Trophoblast cell (in vitro differentiated cells and primary cell): ENCODE results near the gene FAM13C.

Experiments used
- DNase-seq, 2 donors: peaks; one replicate each; pipeline ENCODE4 v3.0.0-alpha.2; 2016
- H2AFZ ChIP-seq: 2 replicates; pipeline ENCODE4 v1.6.1; 2013; ENCODE audit warnings: low read length, moderate library complexity, mild to moderate bottlenecking; ENCODE audit not compliant: insufficient read depth, poor library complexity
- H2AK5ac ChIP-seq: 2 replicates; pipeline ENCODE4 v1.6.1; 2013; ENCODE audit warnings: mild to moderate bottlenecking, low read length
- H2BK120ac ChIP-seq: 2 replicates; pipeline ENCODE4 v1.6.1; 2013; ENCODE audit warnings: low read length, mild to moderate bottlenecking, moderate library complexity; ENCODE audit not compliant: insufficient read depth, poor library complexity
- H2BK12ac ChIP-seq: 2 replicates; pipeline ENCODE4 v1.6.1; 2013; ENCODE audit warnings: mild to moderate bottlenecking, low read length, moderate library complexity
- H2BK5ac ChIP-seq: 2 replicates; pipeline ENCODE4 v1.6.1; 2013; ENCODE audit warnings: low read length, low read depth, moderate library complexity, mild to moderate bottlenecking; ENCODE audit not compliant: poor library complexity
- H3K14ac ChIP-seq: 2 replicates; pipeline ENCODE4 v1.6.1; 2013; ENCODE audit warnings: mild to moderate bottlenecking, low read length
- H3K18ac ChIP-seq: 2 replicates; pipeline ENCODE4 v1.6.1; 2013; ENCODE audit warnings: mild to moderate bottlenecking, low read length
- H3K23ac ChIP-seq: 2 replicates; pipeline ENCODE4 v1.6.1; 2013; ENCODE audit warnings: low read length
- H3K27ac ChIP-seq: 2 replicates; pipeline ENCODE4 v1.5.1; 2013; ENCODE audit warnings: low read depth, mild to moderate bottlenecking, inconsistent platforms, low read length, moderate library complexity
- H3K27me3 ChIP-seq: 2 replicates; pipeline ENCODE4 v1.6.1; 2013; ENCODE audit warnings: inconsistent platforms, mild to moderate bottlenecking, low read length, moderate library complexity; ENCODE audit not compliant: insufficient read depth
- H3K36me3 ChIP-seq, 2 experiments: 1 replicate in 1 of 2; 2 replicates in 1 of 2; pipeline ENCODE4 v1.6.1; 2013; ENCODE audit warnings: low read length in 2 of 2, mild to moderate bottlenecking in 2 of 2, moderate library complexity in 1 of 2; ENCODE audit not compliant: insufficient read depth in 2 of 2, control insufficient read depth in 1 of 2
- H3K4ac ChIP-seq: 2 replicates; pipeline ENCODE4 v1.6.1; 2013; ENCODE audit warnings: low read depth, mild to moderate bottlenecking, low read length, moderate library complexity
- H3K4me1 ChIP-seq, 2 experiments: 1 replicate in 1 of 2; 2 replicates in 1 of 2; pipeline ENCODE4 v1.6.1; 2013; ENCODE audit warnings: low read length in 2 of 2, mild to moderate bottlenecking in 2 of 2, moderate library complexity in 1 of 2; ENCODE audit not compliant: insufficient read depth in 2 of 2, control insufficient read depth in 1 of 2
- H3K4me2 ChIP-seq: 2 replicates; pipeline ENCODE4 v1.6.1; 2013; ENCODE audit warnings: inconsistent platforms, mild to moderate bottlenecking, low read length, moderate library complexity
- H3K4me3 ChIP-seq: 2 replicates; pipeline ENCODE4 v1.5.1; 2013; ENCODE audit warnings: mild to moderate bottlenecking, low read depth, low read length, inconsistent platforms
- H3K79me1 ChIP-seq: one replicate; pipeline ENCODE4 v1.6.1; 2013; ENCODE audit warnings: low read length
- H3K79me2 ChIP-seq: 2 replicates; pipeline ENCODE4 v1.6.1; 2013; ENCODE audit warnings: low read length, mild to moderate bottlenecking; ENCODE audit not compliant: control insufficient read depth, insufficient read depth, poor library complexity
- H3K9ac ChIP-seq: 2 replicates; pipeline ENCODE4 v1.6.1; 2013; ENCODE audit warnings: mild to moderate bottlenecking, low read length
- H3K9me3 ChIP-seq: 2 replicates; pipeline ENCODE4 v1.6.1; 2013; ENCODE audit warnings: low read depth, mild to moderate bottlenecking, control low read depth, inconsistent platforms, low read length; ENCODE audit not compliant: insufficient read depth
- H4K12ac ChIP-seq: 2 replicates; pipeline ENCODE4 v1.6.1; 2013; ENCODE audit warnings: low read depth, mild to moderate bottlenecking, low read length, moderate library complexity
- H4K8ac ChIP-seq: 2 replicates; pipeline ENCODE4 v1.6.1; 2013; ENCODE audit warnings: low read depth, mild to moderate bottlenecking, low read length, moderate library complexity
- H4K91ac ChIP-seq: one replicate; pipeline ENCODE4 v1.6.1; 2013; ENCODE audit warnings: low read depth, mild to moderate bottlenecking, low read length, moderate library complexity
- WGBS: extraction: QIAGEN DNeasy Blood & Tissue Kit; methylation state at CpG from one replicate; pipeline ENCODE4 v1.1.7; 2013; ENCODE audit warnings: missing lambda C conversion rate; ENCODE audit not compliant: insufficient read length, insufficient coverage; ENCODE audit errors: extremely low coverage; 5-methylcytosine and 5-hydroxymethylcytosine counted together

FAM13C gene

GRCh38 chr10:59358576-59358975 lies 3.8 kb downstream of the FAM13C start:
- no peak for DNase-seq
- H3K79me2 ChIP-seq = no peaks in the 10 kb centered on the region
- H3K14ac ChIP-seq = no peak overlapping the region
- H3K4me2 ChIP-seq = no peak overlapping the region
- H3K9ac ChIP-seq = no peak overlapping the region
- no peaks in the 10 kb centered on the region for H3K9me3 ChIP-seq
- no peak overlapping the region for H2AFZ ChIP-seq
- no peak overlapping the region for H2BK120ac ChIP-seq
- H3K79me1 ChIP-seq = no peaks in the 10 kb centered on the region
- no peak overlapping the region for H4K12ac ChIP-seq
- no peak overlapping the region for H2BK12ac ChIP-seq
- H3K27ac ChIP-seq = no peak overlapping the region
- no peak overlapping the region for H4K91ac ChIP-seq
- peaks cover 1% of the 10 kb centered on the region for H3K27me3 ChIP-seq
- H4K8ac ChIP-seq = no peak overlapping the region
- no peak overlapping the region for H3K4me3 ChIP-seq
- H2AK5ac ChIP-seq = no peak overlapping the region
- peaks cover 5 to 8% of the 10 kb centered on the region in 2 experiments for H3K4me1 ChIP-seq
- H3K18ac ChIP-seq = no peak overlapping the region
- no peak overlapping the region for H2BK5ac ChIP-seq
- H3K36me3 ChIP-seq = no peaks in the 10 kb centered on the region
- H3K23ac ChIP-seq = no peak overlapping the region
- H3K4ac ChIP-seq = no peak overlapping the region

GRCh38 chr10:59354434-59354833 lies 7.9 kb downstream of the FAM13C start:
- no peaks in the 10 kb centered on the region for H3K79me2 ChIP-seq
- no peak overlapping the region for H3K4ac ChIP-seq
- no peak overlapping the region for H4K12ac ChIP-seq
- H3K27me3 ChIP-seq = no peaks in the 10 kb centered on the region
- H3K9ac ChIP-seq = no peak overlapping the region
- no peak overlapping the region for H2BK120ac ChIP-seq
- H3K79me1 ChIP-seq = no peaks in the 10 kb centered on the region
- H3K27ac ChIP-seq = no peak overlapping the region
- no peak overlapping the region for H3K4me3 ChIP-seq
- H3K23ac ChIP-seq = no peak overlapping the region
- no peak overlapping the region for H2AK5ac ChIP-seq
- H3K4me2 ChIP-seq = no peak overlapping the region
- H3K9me3 ChIP-seq = no peaks in the 10 kb centered on the region
- no peak overlapping the region for H4K91ac ChIP-seq
- no peak overlapping the region for H2BK12ac ChIP-seq
- H2AFZ ChIP-seq = no peak overlapping the region
- H3K18ac ChIP-seq = no peak overlapping the region
- no peak overlapping the region for H3K14ac ChIP-seq
- no peaks in the 10 kb centered on the region for H3K36me3 ChIP-seq
- H4K8ac ChIP-seq = no peak overlapping the region
- H2BK5ac ChIP-seq = no peak overlapping the region
- DNase-seq = no peak
- H3K4me1 ChIP-seq = no peaks in the 10 kb centered on the region

- no peak overlapping the region for H2AFZ ChIP-seq
- no peak overlapping the region for H4K8ac ChIP-seq
- no peak overlapping the region for H3K27ac ChIP-seq
- H3K4ac ChIP-seq = no peak overlapping the region
- WGBS = no CpG with 5 or more reads among the region's 2 CpGs
- no peak overlapping the region for H2BK120ac ChIP-seq
- H3K27me3 ChIP-seq = no peaks in the 10 kb centered on the region
- no peak overlapping the region for H3K14ac ChIP-seq
- H3K9ac ChIP-seq = no peak overlapping the region
- no peaks in the 10 kb centered on the region for H3K79me1 ChIP-seq
- no peaks in the 10 kb centered on the region for H3K4me1 ChIP-seq
- H2BK12ac ChIP-seq = no peak overlapping the region
- no peak overlapping the region for H4K12ac ChIP-seq
- H3K18ac ChIP-seq = no peak overlapping the region
- no peak overlapping the region for H2BK5ac ChIP-seq
- no peak overlapping the region for H2AK5ac ChIP-seq
- H4K91ac ChIP-seq = no peak overlapping the region
- H3K36me3 ChIP-seq = no peaks in the 10 kb centered on the region
- no peaks in the 10 kb centered on the region for H3K9me3 ChIP-seq
- H3K4me2 ChIP-seq = no peak overlapping the region
- H3K79me2 ChIP-seq = no peaks in the 10 kb centered on the region
- H3K4me3 ChIP-seq = no peak overlapping the region
- H3K23ac ChIP-seq = no peak overlapping the region
- DNase-seq = no peak
Observed at GRCh38 chr10:59350558-59350957, 11.8 kb downstream of the FAM13C start.

GRCh38 chr10:59346321-59346720 lies 16.0 kb downstream of the FAM13C start:
- Histone ChIP-seq H4K8ac (no peak overlapping the region), H2BK5ac (no peak overlapping the region), H2BK12ac (no peak overlapping the region), H4K12ac (no peak overlapping the region), H3K18ac (no peak overlapping the region), H2BK120ac (no peak overlapping the region), H4K91ac (no peak overlapping the region), H3K14ac (no peak overlapping the region), H3K36me3 (no peaks in the 10 kb centered on the region), H3K9ac (no peak overlapping the region), H3K23ac (no peak overlapping the region), H2AK5ac (no peak overlapping the region), H2AFZ (no peak overlapping the region), H3K4ac (no peak overlapping the region), H3K79me2 (no peaks in the 10 kb centered on the region), H3K4me1 (no peaks in the 10 kb centered on the region), H3K27me3 (no peaks in the 10 kb centered on the region), H3K27ac (no peak overlapping the region), H3K4me2 (no peak overlapping the region), H3K9me3 (no peaks in the 10 kb centered on the region), H3K79me1 (no peaks in the 10 kb centered on the region), H3K4me3 (no peak overlapping the region)
- no CpG with 5 or more reads among the region's 1 CpG for WGBS
- no peak for DNase-seq

- no CpG with 5 or more reads among the region's 1 CpG for WGBS
- H2AK5ac ChIP-seq = no peak overlapping the region
- H2BK12ac ChIP-seq = no peak overlapping the region
- H3K18ac ChIP-seq = no peak overlapping the region
- H3K27ac ChIP-seq = no peak overlapping the region
- no peaks in the 10 kb centered on the region for H3K9me3 ChIP-seq
- H3K4me3 ChIP-seq = no peak overlapping the region
- no peak overlapping the region for H3K23ac ChIP-seq
- no peak overlapping the region for H2BK5ac ChIP-seq
- H4K91ac ChIP-seq = no peak overlapping the region
- no peaks in the 10 kb centered on the region for H3K27me3 ChIP-seq
- H2BK120ac ChIP-seq = no peak overlapping the region
- peaks cover 1% of the 10 kb centered on the region for H3K79me1 ChIP-seq
- no peak for DNase-seq
- H3K4me1 ChIP-seq = no peaks in the 10 kb centered on the region
- H2AFZ ChIP-seq = no peak overlapping the region
- no peak overlapping the region for H3K9ac ChIP-seq
- H3K14ac ChIP-seq = no peak overlapping the region
- no peak overlapping the region for H4K8ac ChIP-seq
- H3K36me3 ChIP-seq = no peaks in the 10 kb centered on the region
- H3K4ac ChIP-seq = no peak overlapping the region
- no peaks in the 10 kb centered on the region for H3K79me2 ChIP-seq
- no peak overlapping the region for H4K12ac ChIP-seq
- no peak overlapping the region for H3K4me2 ChIP-seq
Observed at GRCh38 chr10:59342723-59343122, 19.6 kb downstream of the FAM13C start.
